Hematopoietic multipotent progenitor cell (in vitro differentiated cells): ENCODE results near the gene EIPR1. TPM values are rescaled to one million over a fixed set of nuclear protein-coding genes. Genes with fewer than 3 reads are reported as not detected.
"Not testable (repeated sequence)": the region's sequence is repeated elsewhere in the genome, so short reads cannot be mapped to it uniquely, and the experiment has no call there.

ENCODE experiments used
- DNase-seq, 3 donors: peaks; one replicate each; pipeline ENCODE4 v3.0.0-alpha.2; 2011 to 2015; ENCODE audit warnings: low read depth in 2 of 3, low spot score in 2 of 3
- total RNA-seq: library from RNA; depleted of rRNA; stranded (reverse); fragments of >200 nt; gene quantifications from one replicate; pipeline ENCODE4 v1.2.3, GENCODE V29; 2012

The EIPR1 gene
- total RNA-seq, 1 donor, result 45.8 TPM

DNA sequence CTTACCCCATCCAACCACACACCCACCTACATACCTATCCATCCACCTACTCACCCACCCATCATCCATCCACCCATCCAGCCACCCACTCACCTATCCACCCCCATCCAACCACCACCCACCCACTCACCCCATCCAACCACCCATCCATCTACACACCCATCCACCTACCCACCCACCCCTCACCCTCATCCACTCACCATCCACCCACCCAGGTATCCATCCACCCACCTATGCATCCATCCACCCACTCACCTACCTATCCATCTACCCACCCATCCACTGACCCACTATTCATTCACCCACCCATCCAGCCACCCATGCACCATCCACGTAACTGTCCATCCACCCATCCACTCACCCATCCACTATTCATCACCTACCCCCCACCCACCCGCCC is 194.8 kb downstream of the EIPR1 start:
- DNase-seq, result no peak

DNA sequence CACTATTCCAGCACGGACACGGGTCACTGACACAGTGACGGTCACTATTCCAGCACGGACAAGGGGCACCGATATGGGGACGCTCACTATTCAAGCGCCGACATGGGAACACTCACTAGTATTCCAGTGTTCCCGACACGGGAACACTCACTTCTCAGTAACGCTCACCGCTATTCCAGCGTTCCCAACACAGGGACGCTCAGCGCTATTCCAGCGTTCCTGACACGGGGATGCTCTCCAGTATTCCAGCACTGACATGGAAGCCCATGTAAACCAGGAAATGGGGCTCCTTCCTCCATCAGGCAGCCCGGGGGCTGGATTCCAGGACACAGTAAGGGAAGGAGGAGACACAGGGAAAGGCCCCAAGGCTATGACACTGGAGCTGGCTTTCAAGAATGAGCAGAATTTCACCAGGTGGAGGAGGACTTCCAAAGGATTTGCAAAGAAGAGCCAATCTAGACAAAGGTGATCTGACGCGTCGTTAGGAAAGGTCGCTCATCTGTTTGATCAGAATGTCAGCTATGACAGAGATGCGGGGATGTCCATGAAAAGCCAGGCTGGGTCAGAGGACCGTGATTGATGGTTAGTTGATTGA is 196.1 kb downstream of the EIPR1 start:
- DNase-seq, result no peak

DNA sequence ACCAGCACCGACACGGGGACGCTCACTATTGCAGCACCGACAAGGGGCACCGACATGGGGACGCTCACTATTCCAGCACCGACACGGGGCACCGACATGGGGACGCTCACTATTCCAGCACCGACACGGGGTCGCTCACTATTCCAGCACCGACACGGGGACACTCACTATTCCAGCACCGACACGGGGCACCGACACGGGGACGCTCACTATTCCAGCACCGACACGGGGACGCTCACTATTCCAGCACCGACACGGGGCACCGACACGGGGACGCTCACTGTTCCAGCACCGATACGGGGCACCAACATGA is 196.8 kb downstream of the EIPR1 start:
- not testable (repeated sequence) for DNase-seq

DNA sequence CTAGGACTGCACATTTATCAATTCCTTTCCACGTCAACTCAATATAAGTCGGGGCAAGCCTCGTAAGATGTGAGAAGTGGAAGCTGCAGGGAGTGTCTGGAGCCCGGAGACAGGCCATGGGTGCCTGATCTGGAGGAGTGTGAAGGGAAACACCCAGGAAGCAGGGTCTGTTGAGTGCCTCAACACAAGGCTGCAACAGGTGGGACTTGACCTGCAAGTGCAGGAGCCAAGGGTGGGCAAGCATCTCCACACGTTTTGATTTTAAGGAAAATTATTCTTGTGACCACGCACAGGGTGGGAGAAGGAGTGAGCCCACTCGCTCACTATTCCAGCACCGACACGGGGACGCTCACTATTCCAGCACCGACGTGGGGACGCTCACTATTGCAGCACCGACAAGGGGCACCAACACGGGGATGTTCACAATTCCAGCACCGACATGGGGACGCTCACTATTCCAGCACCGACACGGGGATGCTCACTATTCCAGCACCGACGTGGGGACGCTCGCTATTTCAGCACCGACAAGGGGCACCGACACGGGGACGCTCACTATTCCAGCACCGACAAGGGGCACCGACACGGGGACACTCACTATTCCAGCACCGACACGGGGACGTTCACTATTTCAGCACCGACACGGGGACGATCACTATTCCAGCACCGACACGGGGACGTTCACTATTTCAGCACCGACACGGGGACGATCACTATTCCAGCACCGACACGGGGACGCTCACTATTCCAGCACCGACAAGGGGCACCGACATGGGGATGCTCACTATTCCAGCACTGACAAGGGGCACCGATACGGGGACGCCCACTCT is 197.3 kb downstream of the EIPR1 start:
- no peak for DNase-seq

DNA sequence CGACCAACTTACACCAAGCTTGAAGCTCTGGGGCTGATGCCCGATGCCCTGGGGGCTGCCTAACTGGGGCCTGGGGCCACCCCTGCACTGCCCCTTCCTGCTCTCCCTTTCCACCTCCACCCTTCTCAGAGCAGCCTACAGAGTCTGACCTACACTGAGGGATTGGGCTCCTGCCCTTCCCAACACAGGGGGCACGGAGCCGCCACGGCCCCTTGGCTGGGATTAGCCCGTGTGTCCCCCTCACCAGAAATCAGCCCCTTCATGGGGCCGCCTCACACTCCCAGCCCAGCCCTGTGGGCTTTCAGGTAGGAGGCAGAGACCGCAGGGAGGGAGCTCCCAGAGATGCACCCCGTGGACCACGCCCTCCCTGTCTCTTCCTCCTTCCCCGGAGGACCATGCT is 198.0 kb downstream of the EIPR1 start:
- no peak for DNase-seq

DNA sequence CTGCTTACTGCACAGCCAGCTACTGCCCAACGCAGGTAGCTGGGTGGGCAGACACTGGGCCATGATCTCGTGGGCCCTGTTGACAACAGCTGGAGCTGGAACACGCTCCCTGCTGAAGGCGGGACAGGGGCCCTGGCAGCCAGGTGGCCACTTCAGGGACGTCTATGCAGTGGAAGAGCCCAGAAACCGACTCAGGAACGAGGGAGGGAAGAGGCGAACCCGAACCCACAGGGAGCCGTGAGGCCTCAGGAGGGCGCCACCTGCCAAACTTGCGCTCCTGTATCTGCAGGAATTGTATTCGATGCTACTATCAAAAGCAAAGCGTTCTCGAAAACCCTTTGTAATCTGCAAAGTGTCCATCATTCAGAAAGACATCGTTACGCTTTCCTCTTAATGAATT is 198.4 kb downstream of the EIPR1 start:
- no peak for DNase-seq

DNA sequence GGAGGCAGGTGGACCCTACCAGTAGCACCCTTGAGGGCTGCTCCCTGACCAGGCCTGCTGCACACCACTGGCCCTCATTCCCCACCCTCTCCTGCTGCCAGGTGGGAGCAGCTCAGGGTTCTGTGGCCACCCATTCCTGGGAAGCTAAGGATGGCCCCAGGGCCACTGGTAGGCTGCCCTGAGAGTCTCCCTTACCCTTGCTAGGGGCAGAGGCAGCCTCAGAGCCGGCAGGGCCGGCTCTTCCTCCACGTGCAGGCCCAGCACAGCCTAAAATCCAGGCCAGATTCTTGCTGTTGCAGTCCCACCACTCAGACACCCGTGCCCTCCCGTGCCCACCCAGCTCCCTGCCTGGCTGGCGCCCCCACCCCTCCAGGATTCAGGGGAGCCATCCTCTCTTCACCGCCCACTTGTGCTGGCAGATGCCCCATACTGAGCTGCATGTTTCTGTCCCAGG is 199.0 kb downstream of the EIPR1 start:
- DNase-seq, result no peak

DNA sequence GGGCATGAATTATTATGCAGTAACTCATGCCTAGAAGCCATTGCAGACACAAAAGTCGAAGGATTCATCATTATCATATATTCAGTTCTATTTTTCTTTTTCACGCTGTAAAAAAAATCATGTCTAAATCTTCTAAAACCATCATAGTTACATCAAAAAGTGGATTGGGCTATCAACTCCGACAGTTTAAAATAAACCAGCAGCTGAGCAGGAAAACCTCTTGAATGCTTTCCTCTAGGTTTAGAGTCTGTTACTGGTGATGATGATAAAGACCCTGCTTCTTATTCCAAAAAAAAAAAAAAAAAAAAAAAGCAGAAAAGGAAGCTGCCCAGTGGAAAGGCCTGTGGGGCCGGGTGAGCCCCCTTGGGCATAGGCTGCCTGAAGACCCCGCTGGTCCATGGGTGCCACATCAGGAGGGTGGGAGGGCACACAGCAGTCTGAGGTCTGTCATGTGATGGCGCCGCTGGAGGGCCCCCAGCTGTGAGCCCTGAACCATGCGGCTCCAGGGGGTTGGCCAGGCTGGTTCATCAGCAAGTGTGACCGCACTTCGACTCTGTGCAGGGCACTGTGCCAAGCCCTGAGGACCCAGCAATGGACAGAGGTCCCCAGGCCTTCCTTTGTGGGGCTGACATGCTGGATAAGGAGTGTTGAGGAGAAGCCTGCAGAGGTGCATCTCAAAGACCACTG is 199.6 kb downstream of the EIPR1 start:
- no peak for DNase-seq

DNA sequence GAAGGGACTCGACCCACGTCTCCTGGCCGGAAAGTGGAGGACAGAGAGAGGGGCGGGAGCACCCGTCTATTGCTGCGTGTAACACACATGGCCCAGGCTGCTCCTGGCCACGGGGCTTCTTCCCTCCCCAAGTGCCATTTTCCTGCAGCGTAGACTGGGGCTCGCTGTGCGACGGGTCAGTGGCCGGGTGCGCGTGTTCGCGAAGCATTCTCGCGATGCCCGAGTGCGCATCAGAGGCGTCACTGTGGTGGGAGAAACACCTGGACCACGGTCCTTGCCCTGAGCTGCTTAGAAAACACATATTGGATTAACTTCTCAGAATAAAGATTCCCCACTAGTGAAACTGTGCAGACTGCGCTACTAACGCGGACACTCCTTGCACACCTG is 200.8 kb downstream of the EIPR1 start:
- DNase-seq, result no peak

DNA sequence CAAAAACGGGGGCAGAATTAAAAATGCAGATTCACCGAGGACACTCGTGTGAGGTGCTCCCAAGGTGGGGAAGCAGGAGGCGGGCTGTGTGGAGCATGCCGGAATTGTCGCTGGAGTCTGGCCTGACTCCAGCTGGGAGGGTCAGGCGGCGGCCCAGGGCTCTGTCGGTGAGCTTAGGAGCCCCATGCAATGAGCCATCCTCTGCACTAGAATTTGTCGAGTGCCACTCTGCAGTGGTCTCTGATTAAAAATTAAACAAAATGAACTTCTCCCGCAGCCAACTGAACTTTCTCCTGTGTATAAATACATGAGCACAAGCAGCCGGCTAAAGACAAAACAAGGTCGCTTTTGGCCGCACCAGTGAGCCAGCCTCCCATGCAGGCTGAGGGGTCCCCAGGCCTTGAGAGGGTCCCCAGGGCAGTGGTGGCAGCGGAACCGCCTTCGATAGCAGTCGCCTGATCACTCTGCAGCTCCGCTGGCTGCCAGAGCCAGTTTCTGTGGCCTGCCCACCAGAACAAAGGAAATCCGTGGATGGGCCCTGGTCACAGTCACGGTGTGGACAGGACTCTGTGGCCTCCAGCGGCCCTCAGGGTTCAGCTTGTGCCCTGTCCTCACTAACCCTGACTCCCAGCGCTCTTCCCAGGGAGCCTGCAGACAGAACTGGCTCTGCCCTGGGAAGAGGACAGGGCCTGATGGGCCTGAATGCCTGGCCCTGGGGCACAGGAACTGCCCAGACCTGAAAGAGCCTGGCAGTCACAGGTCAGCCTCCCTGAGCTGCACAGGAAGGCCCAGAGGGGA is 201.3 kb downstream of the EIPR1 start:
- DNase-seq, result no peak

DNA sequence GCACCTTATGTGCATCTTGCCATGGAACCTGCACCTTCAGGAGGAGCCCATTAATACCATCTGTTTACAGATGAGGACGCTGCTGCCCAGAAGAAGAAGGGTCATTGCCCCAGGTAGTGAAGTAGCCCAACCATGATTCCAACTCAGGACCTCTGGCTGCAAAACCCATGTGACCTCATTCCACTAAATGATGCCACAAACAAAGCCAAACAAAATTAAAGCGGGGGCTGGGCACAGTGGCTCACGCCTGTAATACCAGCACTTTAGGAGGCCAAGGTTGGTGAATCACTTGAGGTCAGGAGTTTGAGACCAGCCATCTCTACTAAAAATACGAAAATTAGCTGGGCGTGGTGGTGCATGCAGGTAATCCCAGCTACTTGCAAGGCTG is 202.1 kb downstream of the EIPR1 start:
- no peak for DNase-seq

DNA sequence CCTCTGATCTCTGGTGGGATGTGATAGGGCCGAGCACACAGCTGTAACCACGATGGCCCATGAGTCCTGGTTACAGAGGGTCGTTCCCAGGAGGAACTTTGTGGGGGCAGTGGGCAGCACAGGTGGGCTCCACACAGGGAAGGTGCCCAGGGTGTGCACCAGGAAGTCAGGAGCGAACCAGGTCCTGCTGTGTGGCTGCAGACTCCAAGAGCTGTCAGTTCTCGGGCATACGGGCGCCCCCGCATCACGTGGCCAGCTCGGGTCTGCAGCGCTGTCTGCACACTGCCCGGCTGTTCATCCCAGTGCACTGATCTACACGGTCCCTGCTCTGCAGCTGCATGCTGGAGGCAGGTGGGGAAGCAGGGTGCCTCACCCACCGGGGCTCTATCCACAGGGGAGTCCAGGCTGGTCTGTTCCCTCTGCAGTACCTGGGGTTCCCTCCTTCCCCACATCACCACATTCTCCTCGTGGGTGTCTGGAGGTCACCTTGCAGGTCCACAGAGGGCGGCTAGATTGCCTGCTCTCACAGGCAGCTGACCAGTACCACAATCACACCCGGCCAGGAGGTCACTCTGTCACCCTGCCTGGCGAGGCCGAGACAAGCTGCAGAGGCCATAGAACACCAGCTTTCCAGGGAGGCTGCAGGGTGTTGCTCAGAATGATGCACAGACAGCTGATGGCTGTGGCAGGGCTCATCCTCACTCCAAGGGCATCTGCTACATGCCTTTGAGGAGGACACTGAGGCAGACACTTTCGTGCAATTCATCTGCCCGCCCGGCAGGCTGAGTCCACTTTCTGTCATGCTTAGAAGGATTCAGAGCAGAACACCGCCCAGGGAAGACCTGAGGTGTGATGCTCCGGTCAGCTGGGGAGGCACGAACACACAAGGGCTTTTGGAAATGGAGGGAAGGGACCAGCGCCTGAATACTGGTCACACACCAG is 202.7 kb downstream of the EIPR1 start:
- DNase-seq, result no peak

DNA sequence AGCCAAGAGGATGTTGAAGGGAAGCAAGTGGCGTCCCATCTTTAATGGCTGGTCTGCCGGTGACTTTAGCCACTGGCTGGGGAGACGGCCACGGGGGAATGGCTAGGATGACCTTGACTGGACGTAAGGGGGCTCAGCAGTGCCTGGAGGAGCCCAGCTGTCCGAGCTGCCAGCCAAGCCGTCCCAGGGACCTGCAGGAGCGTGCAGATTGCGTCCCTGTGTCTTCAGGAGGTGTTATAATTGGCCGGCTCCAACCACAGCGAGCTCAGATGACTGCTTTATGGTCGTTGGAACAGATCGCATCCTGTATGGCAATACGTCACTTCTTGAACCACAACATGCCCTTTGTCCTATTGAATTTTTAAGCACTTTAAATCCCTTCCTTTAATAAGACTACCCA is 204.6 kb downstream of the EIPR1 start:
- DNase-seq, result no peak

DNA sequence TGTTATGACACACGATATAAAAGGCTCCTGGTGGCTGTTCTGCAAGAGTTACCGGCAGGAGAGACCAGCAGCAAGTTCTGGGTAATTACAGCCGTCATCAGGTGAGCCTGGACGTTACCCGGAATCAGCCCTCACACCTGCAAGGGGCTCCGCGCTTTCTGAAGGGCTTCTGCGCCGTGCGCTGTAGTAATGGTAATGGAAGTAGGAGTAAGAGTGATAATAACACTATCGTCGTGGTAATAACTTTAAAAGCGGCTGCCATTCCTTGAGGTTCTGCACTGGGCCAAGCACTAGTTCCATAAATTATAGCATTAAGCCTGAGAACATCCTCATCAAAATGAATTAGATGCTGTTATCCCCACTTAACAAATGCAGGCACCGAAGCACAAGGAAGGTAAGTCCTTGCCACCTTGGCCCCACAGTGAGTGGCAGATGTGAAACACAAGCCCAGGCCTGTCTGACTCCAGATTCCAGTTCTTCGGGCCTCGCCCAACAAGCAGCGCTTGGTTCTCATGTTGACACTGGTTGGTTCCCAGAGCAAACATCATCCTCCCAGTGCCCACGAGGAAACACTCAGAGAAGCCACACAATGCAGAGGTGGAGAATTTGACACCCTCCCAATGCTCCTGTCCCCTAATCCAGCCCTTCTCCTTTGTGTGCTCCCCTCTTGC is 205.2 kb downstream of the EIPR1 start:
- no peak for DNase-seq

DNA sequence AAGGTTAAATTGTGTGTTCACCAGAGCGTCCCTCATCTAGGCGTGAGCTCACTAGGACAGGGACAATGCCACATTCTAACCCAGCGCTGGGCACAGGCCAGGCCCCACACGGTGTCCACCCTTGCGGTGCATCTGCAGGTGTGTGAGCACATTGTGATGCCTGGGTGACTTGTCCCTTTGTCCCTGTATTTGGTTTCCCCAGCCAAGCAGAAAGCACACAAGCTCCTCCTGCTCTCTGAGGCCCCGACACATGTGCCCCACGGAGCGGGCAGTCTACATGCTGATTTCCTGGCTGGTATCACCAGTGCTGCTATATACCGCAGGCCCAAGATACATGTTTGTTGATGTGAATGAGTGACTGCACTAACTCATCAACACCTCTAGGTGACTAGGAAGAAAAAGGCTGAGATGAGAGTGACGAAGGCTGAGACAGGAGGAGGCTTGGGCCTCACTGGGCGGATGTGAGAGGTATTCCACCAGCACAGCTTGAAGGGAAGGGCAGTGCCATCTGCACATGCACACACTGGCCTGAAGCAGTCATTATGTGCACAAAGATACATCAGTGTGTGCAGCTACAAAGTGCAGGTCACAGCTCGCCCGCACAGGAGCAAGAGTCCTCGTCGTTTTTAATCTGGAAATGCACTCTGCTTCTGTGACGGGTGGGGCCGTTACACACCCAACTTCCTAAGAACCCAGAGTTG is 205.9 kb downstream of the EIPR1 start:
- DNase-seq, result no peak

DNA sequence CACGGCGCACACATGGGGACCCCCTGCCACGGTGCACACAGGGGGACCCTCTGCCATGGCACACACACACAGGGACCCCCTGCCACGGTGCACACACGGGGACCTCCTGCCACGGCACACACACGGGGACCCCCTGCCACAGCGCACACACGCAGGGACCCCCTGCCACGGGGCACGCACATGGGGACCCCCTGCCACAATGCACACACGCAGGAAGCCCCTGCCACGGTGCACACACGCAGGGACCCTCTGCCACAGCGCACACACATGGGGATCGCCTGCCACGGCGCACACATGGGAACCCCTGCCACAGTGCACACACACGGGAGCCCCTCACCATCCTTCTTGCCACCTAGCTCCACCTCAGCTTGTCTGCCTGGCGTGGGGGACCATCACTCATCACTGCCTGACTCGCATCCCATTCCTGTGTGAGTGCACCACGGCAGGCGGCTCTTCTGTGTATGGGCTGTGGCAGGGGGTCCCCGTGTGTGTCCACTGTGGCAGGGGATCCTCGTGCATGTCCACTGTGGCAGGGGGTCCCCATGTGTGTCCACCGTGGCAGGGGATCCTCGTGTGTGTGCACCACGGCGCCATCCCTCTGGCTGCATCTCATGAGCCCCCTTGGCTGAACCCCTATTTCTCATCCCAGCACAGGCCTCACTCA is 206.7 kb downstream of the EIPR1 start:
- no peak for DNase-seq

DNA sequence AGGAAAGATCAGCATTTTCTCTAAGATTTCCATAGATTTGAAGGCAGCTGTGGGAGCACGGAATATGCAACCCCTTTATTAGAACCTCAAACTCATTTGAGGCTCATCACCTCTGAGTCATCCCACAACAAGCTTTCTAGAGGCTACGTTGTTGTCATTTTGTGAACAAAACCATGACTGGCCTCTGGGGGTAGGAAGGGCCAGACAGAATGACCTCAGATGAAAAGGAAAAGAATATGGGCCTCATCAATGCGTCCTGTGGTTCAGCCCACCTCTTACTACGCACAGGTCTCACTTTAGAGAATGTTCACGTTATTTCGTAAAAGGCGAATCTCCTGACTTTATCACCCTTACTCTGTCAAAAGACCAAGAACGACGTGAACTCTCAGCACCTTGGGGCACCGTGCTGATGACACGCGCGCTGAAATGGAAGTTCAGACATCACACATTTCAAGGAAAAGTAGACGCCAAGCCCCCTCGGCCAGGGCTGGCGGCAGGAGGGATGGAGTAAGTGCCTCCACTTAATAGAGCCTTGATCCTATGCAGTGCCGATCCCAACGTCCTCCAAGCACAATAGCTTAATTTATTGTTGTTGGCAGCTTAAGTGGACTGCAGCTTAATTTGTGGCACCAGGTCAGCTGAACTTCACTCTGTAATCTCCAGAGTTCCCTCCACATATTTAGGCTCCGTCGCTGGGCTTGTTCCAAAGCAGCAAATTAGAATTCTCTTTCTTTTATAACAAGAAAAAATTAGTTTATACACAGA is 208.3 kb downstream of the EIPR1 start:
- DNase-seq, result no peak
